CD4-positive, alpha-beta T cell treated with Interleukin-1 beta for 1 hour (primary cell): ENCODE results near the gene FOXK1.

ENCODE experiments used
- DNase-seq, 2 donors: peaks; one replicate each; pipeline ENCODE4 v3.0.0-alpha.2; 2020 to 2022

FOXK1 gene

DNA sequence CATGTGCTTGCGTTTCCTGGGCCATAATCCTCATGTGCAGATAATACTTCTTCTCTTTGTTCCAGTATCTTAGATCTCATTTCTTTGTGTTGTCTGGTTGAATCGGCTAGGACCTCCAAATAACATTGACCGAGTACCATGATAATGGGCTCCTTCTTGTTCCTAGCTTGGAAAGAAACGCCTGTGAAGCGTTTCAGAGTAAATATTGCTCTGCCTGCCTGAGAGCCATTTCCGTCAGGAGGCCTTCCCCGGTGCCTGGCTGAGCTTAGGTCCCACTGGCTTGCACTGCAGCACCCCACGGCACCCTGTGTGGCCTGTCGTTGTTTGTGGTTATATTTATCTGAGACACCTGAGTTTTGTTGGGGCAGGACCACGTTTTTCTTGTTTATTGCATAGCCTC is 17.7 kb downstream of the FOXK1 start:
- no peak for DNase-seq

DNA sequence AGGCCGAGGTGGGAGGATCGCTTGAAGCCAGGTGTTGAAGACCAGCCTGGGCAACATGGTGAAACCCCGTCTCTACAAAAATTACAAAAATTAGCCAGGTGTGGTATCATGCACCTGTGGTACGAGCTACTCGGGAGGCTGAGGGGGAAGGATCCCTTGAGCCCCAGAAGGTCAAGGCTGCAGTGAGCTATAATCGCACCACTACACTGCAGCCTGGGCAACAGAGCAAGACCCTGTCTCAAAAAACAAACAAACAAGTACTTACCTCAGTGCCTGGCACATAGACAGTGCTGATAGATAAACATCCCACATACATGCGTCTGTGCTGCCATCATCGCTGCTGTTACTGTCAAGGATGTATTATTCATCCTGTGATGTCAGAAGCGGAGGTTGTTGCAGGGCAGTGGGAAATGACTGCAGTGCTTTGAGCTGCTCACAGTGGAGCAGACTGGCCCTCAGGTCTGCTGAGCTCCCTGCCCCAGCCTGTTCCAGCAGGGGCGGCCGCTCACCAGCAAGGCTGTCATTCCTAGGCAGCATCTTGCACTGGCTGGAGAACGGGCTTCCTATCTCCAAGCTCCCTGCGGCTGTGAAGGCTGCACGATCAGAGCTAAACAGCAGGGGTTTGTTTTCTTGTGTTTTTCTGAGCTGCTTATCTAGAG is 18.6 kb downstream of the FOXK1 start:
- DNase-seq: no peak

DNA sequence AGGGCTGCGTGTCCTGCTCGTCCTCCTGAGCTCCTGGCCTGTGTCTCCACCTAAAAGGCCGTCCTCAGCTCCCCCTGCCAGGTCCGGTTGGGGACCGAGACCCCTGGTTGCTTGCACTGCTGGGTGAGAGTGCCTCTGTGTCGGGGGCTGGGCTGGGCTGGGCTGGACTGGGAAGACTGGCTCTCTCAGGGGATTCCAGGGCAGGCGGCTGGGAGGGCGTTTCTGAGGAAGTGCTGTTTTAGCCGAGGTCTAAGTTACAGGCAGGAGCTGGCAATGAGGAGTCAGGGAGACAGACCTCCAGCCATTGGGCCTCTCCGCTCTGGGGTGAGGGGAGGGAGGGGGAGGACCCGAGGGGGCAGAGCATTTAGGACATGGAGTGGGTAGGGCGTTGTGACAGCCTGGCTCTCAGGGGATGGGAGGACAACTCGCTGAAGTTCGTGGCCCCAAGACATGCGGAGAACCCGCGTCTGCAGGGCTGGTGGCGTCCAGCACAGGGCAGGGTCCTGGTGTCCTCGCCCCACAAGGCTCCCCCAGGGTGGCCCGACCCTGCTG is 20.9 kb downstream of the FOXK1 start:
- DNase-seq: no peak

DNA sequence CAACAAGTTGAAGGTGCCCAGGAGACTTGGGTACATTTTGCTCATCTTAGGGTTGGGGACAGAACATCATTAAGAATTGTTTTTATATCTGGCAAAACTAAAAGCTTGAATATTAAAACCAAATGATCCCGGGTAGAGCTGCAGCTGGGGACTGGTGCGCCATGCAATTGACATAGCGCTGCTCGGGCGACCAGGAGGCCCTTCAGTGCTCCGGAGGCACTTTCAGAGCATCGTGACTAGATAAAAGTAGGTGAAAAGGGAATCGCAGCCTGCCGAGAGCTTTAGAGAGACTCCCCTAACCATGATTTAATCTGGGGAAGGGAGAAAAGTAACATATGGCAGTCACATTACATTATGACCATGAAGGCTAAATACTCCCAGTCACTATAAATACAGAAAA is 21.4 kb downstream of the FOXK1 start:
- no peak for DNase-seq

DNA sequence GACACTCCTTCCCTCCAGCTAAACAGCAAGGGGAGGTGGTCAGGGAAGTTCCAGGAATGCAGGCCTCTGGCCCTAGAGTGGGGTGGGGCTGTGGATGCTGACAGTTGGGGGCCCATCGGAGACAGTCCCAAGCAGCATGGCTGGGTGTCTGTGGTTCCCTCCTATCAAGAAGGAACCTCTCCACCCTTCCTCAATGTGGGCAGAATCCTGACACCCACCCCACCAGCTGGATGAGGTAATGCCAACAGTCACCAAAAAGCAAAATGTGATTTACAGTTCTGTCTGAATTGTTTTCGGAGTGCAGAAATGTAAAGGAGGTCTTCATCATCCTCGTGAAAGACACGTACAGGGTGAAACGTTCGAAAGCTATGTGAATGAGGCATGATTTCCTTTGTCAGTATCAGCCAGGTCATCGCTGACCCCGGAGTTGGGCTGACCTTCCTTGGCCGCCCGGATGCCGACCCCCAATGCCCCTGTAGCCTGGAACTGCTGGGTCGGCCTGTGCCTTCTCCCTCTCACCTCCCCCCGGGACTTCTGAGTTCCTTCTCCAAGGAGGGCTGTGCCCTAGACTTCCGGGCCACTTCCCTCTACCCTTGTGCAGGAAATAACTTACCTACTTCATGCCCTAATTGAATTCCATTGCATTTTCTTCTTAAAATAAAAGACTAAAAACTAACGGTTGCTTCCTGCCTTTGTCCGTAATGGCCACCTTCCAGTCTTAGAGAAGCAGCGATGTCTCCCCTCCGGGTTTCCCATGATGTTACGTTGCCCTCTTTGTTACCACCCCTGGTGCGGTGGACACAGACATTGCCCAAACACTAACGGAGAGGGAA is 24.5 kb downstream of the FOXK1 start:
- no peak for DNase-seq

DNA sequence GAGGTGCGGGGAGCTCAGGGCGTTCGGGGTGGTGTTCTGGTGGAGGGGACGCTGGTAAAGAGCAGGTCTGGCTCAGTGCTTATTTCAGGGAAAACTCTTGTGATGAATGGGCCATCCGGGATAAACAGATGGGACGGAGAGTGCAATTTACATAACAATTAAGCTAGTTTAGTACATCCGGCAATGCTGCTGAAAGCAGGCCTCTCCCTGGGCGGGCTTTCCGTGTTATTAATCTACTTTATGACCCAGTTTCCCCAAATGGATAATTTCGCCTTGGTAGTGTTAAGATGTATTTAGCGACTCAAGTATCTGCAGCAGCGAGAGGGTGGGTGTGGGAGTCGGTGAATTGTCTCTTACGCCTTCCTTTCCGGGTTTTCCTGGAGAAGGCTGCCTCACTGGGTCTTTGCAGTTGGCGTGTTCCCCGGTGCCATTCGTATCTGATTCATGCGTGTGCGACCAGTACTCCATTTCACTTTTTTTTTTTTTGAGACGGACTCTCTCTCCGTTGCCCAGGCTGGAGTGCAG is 25.2 kb downstream of the FOXK1 start:
- no peak for DNase-seq

DNA sequence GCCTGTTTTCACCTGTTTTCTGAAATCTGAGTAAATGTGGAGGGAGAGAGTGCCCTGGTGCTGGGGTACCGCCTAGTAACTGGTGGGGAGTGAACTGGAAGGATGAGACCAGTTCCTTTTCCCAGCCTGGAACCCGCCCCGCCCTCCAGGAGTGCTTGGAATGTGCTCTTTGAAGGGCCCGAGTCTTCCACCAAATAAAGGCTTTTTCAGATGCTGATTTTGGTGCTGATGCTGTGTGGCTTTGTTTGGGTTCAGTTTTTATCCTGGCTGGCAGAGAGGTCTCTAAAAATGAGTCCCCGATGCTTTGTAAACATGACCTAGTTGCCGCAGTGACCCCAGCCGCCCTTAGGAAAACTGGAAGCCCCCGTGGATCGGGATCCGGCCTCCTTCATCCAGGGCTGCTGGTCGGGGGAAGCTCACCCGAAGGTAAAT is 25.9 kb downstream of the FOXK1 start:
- DNase-seq: no peak

DNA sequence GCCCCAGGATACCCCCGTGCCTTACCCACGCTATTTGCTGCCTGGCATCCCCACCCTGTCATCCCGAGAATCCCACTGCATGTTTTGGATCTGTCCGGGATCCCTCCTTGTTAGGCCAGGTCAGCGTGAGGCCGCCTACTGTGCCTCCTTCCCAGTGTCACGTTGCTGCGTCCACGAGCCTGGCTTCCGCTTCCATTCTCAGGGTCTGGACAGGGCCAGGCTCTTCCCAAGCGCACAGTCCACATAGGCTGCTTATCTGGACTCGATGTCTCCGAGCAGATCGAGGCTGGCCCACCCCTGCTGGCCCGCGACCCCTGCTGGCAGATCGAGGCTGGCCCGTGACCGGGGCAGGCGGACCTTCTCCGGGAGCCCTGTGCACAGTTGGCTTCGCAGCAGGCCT is 27.1 kb downstream of the FOXK1 start:
- DNase-seq: no peak

DNA sequence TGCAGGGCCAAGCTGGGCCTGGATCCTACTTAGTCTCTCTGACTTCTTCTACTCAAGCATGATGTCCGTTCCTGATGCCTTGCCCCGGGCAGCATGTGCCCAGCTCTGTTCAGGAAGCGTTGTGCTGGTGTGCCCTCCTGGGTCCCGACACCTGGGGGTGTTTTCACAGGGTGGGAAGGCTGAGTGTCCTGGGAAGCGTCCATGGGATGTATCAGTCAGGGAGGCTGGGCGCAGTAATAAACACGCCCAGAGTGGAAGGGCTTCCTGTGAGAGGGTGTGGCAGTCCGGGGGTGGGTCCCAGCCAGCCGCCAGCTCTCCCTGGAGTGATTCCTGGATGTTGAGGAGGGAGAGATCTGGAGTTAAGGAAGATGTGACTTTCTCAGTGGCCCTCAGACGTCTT is 29.0 kb downstream of the FOXK1 start:
- DNase-seq: no peak

DNA sequence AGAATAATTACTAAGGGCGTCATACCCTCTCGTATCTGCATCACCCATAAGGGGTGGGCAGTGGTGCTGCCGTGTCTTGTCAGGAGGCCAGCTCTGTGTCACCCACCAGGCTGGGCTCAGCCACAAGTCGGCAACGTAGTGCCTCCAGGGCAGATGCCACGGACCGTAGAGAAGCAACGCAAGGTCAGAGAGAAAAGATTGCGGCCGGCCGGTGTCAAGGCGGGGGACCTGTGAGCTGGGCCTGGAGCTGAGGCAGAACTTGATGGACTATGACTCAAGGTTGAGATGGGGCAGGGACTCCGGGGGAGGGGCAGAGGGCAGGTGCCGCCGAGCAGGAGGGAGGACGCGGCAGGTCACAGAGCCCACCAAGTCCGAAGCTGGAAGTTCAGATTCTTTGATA is 29.5 kb downstream of the FOXK1 start:
- DNase-seq: no peak

DNA sequence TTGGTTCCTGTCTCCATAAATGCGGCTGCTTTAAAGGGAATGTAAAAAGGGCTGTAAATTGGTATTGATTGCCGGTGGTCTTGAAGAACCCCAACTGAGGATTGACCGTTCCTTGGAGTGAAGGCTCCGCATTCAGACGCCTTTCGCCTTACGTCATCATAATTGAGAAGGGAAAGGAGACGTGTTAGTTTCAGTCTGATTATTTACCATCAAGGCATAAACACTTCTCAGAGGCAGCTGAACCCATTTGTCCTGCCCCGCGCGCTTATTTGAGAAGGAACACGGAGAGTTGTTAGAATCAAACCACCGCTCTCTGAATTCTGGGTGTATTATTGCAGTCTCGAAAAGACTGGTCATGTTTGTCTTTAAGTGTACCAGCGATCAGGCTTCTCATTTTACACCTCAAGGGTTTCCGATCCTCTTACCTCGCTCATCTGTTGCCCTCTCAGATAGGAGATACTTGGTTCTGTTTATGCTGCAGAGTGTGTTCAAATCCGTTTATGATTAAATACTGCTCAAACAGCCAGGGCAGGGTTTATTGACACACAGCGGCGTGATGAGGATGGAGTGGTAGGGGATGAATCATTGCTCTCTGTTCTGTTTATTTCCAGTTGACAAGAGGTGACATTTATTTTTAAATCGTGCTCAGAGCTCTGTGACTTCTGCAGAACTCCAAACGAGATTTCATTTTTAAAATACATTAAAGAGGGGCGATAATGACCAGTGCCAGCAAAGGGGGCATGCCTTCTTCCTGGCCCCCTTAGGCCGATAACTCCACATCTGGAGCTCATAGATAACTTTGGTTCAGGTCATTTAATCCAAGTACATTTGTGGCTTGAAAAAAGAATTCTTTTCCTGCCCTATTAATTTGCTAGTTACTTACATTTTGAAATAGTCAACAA is 30.4 kb downstream of the FOXK1 start:
- no peak for DNase-seq

DNA sequence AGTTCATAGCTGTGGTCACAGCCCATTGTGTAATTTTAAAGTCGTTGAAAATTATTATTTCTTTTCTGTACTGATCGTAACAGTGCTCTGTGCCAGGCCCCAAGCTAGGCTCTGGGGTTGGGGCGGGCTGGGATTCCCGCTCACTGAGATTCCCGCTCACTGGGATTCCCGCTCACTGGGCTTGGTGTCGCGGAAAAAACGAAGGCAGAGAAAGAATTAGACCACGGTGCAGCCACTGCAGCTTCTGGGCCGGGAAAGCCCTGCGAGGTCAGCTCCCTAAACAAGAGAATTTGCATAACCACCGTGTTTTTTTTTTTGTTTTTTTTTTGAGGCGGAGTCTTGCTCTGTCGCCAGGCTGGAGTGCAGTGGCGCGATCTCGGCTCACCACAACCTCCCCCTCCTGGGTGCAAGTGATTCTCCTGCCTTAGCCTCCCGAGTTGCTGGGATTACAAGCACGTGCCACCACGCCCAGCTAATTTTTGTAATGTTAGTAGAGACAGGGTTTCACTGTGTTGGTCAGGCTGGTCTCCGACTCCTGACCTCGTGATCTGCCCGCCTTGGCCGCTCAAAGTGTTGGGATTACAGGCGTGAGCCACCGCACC is 31.2 kb downstream of the FOXK1 start:
- DNase-seq: peak in 1 of 2 donors; percentile 40

DNA sequence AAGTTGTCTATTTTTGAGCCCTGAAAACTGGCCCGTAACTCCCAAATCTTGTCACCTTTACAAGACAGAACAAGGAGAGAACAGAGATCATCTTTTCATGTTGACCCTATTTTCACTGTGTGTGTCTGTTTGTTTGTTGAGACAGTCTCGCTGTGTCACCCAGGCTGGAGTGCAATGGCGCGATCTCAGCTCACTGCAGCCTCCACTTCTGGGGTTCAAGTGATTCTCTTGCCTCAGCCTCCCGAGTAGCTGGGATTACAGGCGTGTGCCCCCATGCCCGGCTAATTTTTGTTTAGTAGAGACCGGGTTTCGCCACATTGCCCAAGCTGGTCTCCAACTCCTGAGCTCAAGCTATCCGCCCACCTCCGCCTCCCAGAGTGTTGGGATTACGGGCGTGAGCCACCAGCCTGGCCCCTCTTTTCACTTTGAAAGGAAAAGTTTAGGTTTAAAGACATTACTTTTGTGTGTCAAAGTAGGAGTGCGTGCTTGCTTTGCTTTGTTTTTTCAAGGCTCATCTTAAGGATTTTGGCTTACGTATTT is 32.1 kb downstream of the FOXK1 start:
- DNase-seq: no peak

DNA sequence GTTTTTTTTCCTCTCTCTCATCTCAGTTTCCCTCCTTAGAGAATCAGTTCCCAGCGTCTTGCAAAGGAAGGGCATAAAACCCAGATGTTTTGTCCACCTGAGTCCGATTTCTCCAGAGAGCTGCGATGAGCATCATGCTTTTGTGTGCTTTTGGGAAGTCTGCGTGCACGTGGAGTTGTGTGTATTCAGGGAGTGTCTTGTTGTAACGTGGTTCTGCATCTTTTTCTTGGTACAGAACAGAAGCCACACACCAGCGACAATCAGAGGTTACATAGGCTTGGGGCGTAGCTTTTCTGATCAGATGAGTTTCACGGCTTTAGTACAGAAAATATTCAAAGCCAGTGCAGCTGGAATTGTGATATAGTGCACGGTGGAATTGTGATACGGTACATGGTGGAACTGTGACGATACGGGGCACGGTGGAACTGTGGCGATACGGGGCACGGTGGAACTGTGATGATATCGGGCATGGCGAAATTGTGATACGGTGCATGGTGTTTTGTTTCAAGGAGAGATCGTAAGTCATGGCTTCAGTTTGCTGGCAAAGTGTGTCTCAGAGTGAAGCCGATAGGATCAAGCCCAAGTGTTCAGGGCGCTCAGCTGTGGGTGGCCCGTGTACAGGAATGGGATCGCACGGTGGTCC is 32.8 kb downstream of the FOXK1 start:
- no peak for DNase-seq

DNA sequence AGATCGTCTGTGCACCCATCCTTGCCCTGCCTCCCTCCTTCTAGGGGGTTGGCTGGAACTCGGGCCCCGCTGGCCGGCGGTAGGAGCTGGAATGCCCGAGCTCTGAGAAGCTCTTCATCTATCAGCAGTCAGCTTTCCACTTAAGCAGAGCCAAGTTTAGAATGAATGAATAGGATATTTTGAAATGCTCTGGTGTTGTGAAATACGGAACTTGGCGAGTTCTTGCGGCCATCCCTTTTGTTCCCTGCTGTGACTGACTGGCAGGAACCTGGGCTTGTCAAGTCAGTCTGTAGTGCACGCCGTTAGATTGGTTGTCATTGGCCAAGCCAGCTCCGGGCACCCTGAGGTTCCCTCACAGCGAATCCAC is 33.3 kb downstream of the FOXK1 start:
- peak in 1 of 2 donors; percentile 60 for DNase-seq

DNA sequence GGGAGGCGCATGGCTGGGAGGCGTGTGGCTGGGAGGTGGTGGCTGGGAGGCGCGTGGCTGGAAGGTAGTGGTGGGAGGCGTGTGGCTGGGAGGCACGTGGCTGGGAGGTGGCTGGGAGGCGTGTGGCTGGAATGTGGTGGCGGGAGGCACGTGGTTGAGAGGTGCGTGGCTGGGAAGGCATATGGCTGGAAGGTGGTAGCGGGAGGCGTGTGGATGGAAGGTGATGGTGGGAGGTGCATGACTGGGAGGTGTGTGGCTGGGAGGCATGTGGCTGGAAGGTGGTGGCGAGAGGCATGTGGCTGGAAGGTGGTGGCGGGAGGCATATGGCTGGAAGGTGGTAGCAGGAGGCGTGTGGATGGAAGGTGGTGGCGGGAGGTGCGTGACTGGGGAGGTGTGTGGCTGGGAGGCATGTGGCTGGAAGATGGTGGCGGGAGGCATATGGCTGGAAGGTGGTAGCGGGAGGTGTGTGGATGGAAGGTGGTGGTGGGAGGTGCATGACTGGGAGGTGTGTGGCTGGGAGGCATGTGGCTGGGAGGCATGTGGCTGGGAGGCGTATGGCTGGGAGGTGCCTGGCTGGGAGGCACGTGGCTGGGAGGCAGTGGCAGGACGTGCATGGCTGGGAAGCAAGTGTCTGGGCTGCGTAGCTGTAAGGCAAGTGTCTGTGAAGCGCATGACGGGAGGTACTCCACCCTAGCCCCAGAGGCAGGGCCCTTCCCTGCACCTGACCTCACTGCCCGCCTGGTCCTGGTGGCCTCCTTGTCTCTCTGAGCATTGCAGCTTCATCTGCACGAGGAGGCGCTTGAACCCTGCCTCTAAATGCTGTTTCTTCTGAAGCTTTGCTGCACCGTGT is 35.1 kb downstream of the FOXK1 start:
- DNase-seq: no peak

DNA sequence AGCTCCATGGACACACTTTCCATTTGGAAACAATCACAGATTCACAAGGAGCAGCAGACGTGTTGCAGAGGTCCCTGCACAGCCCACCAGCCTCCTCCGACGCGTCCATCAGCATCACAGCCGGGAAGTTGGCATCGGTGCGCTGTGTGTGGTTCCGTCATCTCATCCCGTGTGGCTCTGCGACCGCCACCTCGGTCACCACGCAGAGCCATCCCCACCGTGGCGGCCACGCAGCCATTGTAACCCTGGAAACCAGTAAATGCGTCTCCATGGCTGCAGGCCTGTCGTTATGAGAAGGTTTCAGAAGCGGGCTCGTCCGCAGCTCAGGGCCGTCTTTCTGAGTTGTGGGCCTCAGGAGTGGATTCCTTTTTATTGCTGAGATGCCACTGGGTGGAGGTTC is 36.0 kb downstream of the FOXK1 start:
- no peak for DNase-seq

DNA sequence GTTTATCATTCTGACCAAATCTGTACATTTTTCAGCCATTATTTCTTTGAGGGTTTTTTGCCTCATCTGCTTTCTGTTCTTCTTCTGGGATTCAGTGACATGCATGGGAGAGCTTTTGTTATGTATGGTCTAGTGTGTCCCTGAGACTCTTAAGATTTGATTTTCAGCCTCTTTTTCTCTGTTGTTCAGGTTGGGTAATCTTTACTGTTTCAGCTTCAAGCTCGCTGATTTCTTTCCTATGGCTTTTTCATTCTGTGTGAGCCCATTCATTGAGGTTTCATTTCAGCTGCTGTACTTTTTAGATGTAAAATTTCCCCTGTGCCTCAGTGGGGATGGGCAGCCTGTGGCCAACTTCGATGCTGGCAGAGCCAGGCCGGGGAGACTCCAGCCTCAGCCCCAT is 38.1 kb downstream of the FOXK1 start:
- DNase-seq: no peak

DNA sequence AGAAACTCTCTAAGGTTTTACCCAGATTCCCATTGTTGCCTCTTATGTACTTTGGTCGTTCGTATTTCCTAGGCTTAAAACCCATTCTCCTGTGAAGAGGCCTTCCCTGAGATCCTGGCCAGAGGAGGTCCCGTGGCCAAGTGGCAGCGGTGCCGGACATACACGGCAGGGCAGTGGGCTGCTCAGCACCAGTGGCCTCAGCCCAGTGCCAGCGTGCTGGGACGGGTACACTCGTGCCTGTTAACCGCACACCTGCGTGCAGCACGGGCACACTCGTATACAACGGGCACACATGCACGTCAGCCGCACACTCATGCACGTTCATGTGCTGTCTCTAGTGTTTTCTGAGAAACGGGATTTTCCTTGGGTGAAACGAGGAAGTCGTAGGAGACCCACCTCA is 40.2 kb downstream of the FOXK1 start:
- no peak for DNase-seq

DNA sequence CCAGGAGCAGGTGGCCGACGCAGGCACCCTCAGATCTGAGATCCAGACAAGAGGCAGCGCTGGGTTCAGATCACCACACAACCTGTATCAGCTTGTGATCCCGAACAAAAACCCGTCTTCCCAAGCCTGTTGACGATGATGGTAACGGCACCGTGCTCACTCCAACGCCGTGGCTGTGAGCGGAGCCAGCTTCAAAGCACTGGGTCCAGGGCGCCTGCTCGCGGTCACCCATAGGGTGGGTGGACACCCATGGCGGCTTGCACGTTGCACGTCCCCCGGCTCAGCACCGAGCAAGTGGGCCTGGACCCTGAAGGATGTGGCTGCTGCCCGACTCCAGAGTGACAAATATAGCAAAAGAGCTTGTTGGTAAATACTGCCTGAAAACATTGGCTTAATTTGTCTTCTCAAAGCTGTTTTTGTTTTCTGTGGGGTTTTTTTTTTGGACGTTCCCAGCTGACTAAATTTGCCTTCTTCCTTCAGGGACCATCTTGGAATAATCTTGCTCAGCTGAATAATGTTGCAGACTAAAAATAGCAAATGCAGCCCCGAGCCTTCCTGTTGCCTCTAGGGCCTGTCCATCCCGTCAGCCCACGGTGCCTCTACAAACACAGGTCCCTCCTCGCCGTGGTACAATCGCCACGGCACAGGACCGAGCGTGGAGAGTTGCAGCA is 41.0 kb downstream of the FOXK1 start:
- DNase-seq: no peak
